C4-2B (cell line): Measurements from ENCODE around the gene CDKAL1.

Experiments
- CTCF ChIP-seq: fragments of 450-650 bp; conservative IDR thresholded peaks from 2 replicates; pipeline ENCODE4 v1.5.1; 2017; ENCODE audit warnings: mild to moderate bottlenecking
- ZFX ChIP-seq: fragments of 450-650 bp; IDR thresholded peaks from 2 replicates; pipeline ENCODE4 v1.6.1; 2017

DNA sequence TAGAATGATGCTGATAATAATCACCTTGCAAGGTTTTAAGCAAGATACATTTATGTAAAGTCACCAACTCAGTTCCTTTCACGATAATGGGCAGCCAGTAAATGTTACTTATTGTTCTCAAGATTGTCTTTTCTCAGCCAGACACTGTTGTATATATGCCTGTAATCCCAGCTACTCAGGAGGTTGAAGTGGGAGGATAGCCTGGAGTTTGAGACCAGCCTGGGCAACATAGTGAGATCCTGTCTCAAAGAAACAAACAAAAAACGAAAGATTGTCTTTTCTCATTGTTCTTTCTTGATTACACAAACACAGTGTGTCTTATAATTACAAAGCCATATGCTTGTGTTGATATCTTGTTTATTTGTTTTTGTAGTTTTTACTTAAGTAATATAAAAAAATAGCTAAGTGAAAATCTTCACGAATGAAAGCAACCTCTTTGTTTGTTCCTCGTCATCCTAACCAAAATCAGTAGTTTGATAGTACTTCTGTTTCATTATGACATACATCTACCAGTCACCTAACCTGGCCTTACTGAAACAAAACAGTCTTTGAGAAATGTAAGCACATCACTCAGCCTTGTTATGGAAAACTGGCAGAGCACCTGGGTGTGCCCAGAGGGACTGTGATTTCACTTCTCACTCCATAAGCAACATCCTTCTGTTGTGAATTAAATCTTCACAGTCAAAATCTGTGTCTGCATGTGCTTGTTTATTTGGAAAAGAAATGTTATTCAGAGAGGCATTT is 623.1 kb downstream of the CDKAL1 start:
- TF ChIP-seq CTCF: no peak
- TF ChIP-seq ZFX: no peak
